HUES64 (cell line): Measurements from ENCODE around the gene HACD2. TPM values are rescaled to one million over a fixed set of nuclear protein-coding genes. Genes with fewer than 3 reads are reported as not detected.

ENCODE experiments used
- H3K27ac ChIP-seq: 2 replicates; pipeline ENCODE4 v1.7.0; 2013; ENCODE audit warnings: low read depth, low read length, inconsistent platforms
- H3K27me3 ChIP-seq: 2 replicates; pipeline ENCODE4 v1.6.1; 2013; ENCODE audit warnings: mild to moderate bottlenecking, low read length; ENCODE audit not compliant: insufficient read depth
- H3K36me3 ChIP-seq: 2 replicates; pipeline ENCODE4 v1.6.1; 2013; ENCODE audit warnings: mild to moderate bottlenecking, low read length; ENCODE audit not compliant: insufficient read depth
- H3K4me1 ChIP-seq: 2 replicates; pipeline ENCODE4 v1.6.1; 2013; ENCODE audit warnings: mild to moderate bottlenecking, low read length, moderate library complexity; ENCODE audit not compliant: insufficient read depth
- H3K4me3 ChIP-seq: 2 replicates; pipeline ENCODE4 v1.5.1; 2013; ENCODE audit warnings: mild to moderate bottlenecking, low read length, moderate library complexity
- H3K9ac ChIP-seq: 2 replicates; pipeline ENCODE4 v1.6.1; 2013; ENCODE audit warnings: mild to moderate bottlenecking, low read depth, low read length
- H3K9me3 ChIP-seq: 2 replicates; pipeline ENCODE4 v1.6.1; 2013; ENCODE audit warnings: low read depth, low read length; ENCODE audit not compliant: insufficient read depth
- WGBS: fragments of 150-250, 120-280 bp; methylation state at CpG from one replicate; pipeline ENCODE4 v1.1.7; 2013; ENCODE audit warnings: missing lambda C conversion rate; 5-methylcytosine and 5-hydroxymethylcytosine counted together
- polyA plus RNA-seq, 2 experiments: library from polyadenylated mRNA; stranded (reverse); fragments of 50-300 nt; gene quantifications; one replicate each; pipeline ENCODE4 v1.2.3, GENCODE V29; 2013

HACD2 gene, protein sequence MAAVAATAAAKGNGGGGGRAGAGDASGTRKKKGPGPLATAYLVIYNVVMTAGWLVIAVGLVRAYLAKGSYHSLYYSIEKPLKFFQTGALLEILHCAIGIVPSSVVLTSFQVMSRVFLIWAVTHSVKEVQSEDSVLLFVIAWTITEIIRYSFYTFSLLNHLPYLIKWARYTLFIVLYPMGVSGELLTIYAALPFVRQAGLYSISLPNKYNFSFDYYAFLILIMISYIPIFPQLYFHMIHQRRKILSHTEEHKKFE
- polyA plus RNA-seq (2013, experiment 1 of 2), result 30.8 TPM
- polyA plus RNA-seq (2013, experiment 2 of 2), result 29.8 TPM

DNA sequence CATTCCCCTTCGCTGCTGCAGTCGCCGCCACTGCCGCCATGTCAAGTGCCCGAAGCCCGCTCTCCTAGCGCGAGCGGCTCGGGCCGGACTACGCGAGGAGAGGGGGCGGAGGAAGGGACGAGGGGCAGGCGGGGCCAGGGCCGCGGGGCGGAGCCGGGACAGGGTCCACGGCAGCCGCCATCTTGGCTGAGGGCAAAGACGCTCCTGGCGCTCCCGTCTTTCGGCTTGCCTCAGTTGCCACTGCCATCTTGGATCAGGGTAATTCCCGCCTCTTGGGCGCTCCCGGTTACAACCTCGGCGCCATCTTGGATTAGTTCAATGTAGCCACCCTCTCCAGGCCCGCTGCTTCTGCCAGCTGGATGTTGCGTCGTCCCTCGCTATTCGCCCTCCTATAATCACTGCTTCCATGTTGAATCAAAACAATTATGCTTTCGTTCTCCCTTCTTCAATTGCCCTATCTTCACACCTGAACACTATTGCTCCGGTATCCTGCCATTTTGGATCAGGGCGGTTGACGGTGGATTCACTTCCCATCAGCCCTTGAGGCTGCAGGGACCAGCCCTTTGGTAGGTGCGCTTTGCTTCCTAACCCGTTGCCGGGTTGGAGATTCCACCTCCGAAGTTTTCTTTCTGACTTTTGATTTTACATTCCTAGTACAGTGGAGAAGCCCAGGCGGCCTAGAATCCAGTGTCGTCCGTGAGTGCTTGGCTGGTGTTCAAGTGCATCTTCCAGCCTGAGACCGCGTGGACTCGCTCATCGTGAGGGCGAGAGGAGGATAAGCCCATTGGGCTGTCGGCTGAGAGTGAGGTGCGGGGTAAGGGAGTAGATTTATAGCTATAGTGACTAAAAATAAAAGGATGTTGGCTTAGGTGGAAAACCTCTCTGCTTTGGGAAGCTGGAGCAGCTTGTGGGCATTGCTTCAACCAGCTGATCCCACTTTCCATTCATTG is at the start of gene HACD2:
Gene HACD2, minus strand, starts transcription at position 66 of the 950 bp plus-strand sequence. Its CDS starts 26 bp downstream, at position 40.
- Histone ChIP-seq H3K27ac (peak within 1 kb of the TSS; percentile 95), H3K27me3 (no peaks in the 10 kb centered on the region), H3K4me3 (peak within 1 kb of the TSS; percentile 88), H3K9me3 (peaks cover 7% of the 10 kb centered on the region; the same call in 1 of the 2 replicates), H3K9ac (peak within 1 kb of the TSS; percentile 98), H3K4me1 (peaks cover 17% of the 10 kb centered on the region), H3K36me3 (peaks cover 21% of the 10 kb centered on the region)
- under 1% methylated on average over 54 of the region's 54 CpGs for WGBS

DNA sequence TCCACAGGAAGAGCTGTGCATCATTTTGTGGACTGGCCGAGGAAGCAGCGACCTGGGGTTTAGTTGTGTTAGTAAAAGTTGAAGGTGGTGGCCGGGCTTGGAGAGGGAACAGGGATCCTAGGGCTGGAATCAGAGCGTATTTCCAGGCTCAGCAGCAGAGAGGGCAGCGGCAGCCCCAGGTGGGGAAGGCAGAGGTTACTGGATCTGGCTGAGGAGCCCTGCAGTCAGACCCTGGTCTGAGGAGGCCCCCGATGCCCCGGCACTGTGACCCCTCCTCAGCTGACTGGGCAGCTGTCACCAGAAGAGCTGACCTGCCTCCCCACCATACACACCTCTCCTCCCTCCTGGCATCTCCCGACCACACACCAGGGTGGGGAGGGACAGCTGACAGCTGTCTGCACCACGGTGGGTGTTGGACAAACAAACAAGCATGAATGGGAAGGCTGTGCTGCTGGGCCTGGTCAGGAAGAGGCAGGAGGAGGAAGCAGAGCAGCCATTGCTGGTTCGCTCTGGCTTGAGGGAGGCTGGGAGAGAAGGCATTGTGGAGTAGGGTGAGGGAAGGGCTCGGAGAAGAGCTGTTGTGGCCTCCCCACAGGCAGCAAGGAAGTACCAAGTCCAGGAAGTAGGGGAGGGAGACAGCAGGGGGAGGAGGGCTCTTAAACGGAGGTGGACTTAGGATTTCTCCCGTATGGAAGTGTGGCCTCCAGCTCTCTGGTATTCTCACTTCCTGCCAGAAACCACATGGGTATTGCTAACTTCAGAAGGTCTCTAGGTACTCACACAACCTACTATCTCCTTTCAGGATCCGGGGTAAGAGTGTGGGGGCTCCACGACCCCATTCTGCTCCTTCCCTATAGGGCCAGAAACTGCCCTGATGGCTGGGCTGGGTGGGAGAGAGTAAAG is 49.5 kb upstream of the HACD2 start:
- no peak overlapping the region for H3K9ac ChIP-seq
- H3K27me3 ChIP-seq, result no peaks in the 10 kb centered on the region
- WGBS, result 79% methylated on average over 15 of the region's 15 CpGs
- H3K4me1 ChIP-seq, result peaks cover 47% of the 10 kb centered on the region
- H3K36me3 ChIP-seq, result no peaks in the 10 kb centered on the region
- no peak overlapping the region for H3K27ac ChIP-seq
- no peaks in the 10 kb centered on the region for H3K9me3 ChIP-seq
- no peak overlapping the region for H3K4me3 ChIP-seq

DNA sequence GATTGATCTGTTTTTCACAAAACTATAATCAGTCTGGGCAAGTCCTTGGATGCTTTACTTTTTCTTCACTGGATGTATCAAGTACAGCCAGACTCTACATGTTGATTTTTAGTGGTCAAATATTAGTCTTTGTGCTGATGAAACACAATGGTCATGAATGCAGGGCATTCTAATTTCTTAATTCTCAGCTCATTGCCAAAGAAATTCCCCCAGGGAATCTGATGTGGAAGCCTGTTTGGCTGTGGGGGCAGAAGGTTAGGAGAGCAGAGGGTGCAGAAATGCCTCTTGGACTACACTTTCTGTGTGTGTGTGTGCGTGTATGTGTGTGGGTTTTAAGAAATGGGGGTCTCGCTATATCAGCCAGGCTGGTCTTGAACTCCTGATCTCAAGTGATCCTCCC is 48.7 kb upstream of the HACD2 start:
- H3K9me3 ChIP-seq, result no peaks in the 10 kb centered on the region
- H3K27me3 ChIP-seq, result no peaks in the 10 kb centered on the region
- peaks cover 47% of the 10 kb centered on the region for H3K4me1 ChIP-seq
- no peak overlapping the region for H3K4me3 ChIP-seq
- H3K9ac ChIP-seq, result no peak overlapping the region
- H3K27ac ChIP-seq, result no peak overlapping the region
- H3K36me3 ChIP-seq, result no peaks in the 10 kb centered on the region
- 78% methylated on average over 2 of the region's 2 CpGs for WGBS

DNA sequence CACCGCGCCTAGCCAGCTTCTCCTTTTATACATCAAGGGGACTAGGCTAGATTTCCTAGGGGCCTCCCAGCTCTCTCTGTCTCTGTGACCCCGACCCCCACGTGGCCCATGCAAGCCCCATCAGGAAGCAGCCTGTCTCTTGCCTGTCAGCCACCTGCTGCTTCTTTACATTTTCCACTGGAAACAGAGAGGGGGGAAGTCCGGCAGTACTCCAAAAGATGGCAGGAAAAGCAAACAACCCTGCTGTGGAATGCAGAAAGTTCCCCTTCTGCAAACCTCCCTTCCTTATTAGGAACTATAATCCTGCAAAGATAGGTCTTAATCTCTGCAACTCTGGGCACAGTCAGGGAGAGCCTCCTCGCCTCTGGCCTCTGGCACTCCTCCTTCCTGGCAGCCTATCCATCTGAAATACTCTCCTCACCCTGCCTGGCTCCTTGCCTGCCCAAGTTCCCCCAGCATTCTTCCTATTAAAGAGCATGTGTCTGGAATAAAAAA is 47.4 kb upstream of the HACD2 start:
- no peaks in the 10 kb centered on the region for H3K9me3 ChIP-seq
- peaks cover 43% of the 10 kb centered on the region for H3K4me1 ChIP-seq
- 37% methylated on average over 6 of the region's 6 CpGs for WGBS
- peak overlapping the region; percentile 88 for H3K27ac ChIP-seq
- H3K4me3 ChIP-seq, result no peak overlapping the region
- no peaks in the 10 kb centered on the region for H3K27me3 ChIP-seq
- no peak overlapping the region; the same call in 1 of the 2 replicates for H3K9ac ChIP-seq
- no peaks in the 10 kb centered on the region for H3K36me3 ChIP-seq

DNA sequence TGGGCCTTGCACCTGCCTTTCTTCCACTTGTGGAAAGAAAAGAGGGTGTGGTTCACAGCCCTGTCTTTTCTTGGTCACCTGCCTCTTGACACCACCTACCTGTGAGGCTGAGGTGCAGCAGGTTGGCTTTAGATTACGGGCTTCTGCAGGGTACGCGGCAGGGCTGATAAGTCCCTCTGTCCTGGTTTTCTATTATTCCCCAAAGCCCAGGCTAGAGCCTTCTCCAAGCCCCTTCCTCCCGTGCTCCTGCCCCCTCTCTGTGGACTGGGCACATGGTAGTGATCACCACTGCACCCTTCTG is 44.8 kb upstream of the HACD2 start:
- Histone ChIP-seq H3K36me3 (no peaks in the 10 kb centered on the region), H3K27ac (no peak overlapping the region), H3K9ac (no peak overlapping the region), H3K4me3 (no peak overlapping the region), H3K9me3 (no peaks in the 10 kb centered on the region), H3K4me1 (peaks cover 18% of the 10 kb centered on the region), H3K27me3 (no peaks in the 10 kb centered on the region)
- WGBS, result 85% methylated on average over 4 of the region's 4 CpGs

DNA sequence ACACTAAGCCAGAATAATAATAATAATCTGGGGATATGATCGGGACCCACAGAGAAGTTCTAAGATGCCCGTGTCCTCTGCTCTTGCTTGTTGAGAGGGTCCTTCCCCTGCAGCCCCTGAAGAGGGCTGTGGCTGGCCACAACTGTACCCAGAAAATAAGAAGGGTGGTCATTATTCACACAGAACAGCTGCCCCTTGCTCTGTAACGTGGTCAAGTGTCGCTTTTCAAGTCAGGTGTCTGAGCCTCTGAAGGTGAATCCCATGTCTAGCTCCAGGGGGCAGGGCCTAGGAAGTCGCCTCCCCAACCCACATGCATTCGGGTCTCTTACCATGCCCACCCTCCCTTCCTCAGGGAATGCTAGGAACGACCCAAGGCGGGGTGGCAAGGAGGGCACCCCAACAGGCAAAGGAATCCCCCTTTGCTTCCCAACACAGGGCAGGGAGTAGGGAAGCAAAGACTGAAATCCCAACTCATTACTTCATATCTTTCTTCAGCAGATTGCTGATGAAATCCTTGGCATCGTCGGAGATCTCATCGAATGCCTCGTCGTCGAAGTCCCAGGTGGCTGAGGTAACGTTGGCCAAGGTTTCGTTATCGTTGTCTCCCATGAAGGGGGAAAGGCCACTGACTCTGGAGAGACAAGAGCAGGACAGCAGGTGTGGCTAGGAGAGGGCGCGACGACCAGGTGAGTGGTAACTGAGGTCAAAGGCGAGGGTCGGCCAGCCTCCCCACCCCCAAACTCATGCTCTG is 44.3 kb upstream of the HACD2 start:
- H3K27ac ChIP-seq, result no peak overlapping the region
- H3K4me1 ChIP-seq, result peaks cover 13% of the 10 kb centered on the region
- no peak overlapping the region for H3K4me3 ChIP-seq
- H3K27me3 ChIP-seq, result no peaks in the 10 kb centered on the region
- H3K36me3 ChIP-seq, result no peaks in the 10 kb centered on the region
- no peaks in the 10 kb centered on the region for H3K9me3 ChIP-seq
- whole genome bisulfite sequencing, result 93% methylated on average over 22 of the region's 22 CpGs
- H3K9ac ChIP-seq, result no peak overlapping the region

DNA sequence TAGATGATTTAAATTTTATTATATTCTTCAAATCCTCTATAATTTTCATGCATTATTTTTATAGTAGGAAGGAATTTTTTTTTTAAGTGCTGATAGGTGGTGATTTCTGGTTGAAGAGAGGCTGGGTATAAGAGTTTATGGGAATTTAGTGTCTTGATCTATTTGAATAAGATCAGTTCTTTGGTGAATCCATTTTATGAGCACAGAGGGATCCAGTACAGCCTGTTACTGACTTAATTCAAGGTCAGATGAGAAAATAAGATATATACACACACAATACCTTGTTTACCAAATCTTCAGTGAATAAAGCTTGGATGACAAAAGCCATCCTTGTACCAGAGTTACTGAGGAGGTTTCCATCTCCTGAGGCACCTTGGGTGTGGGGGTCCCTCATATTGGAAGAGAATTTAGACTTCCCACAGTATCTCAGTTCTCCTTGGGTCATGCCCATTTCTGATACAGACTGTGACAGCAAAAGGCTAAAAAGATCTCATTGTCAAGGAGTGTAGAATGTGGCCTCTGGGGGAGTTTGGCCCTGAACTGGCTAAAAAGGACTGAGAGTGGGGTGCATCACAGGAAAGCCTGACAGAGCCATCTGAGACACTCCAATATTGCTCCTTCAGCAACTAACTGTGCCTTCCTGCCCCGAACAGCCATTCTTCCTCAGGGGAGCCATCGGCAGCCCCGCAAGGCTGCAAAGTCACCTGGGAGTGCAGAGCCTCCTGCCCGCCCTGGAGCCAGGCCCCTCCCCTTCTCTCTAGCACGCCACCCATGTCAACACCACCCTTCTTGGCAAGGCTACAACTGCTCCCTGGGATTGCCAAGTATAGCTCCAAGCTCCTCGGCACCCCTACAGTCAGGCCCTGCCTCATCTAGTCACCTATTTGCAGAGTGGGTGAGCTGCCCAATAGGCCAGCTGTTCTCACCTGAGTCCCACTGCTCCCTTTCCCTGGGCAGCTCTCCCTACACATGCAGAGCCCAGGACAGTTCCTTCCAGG is 43.1 kb upstream of the HACD2 start:
- Histone ChIP-seq H3K27me3 (no peaks in the 10 kb centered on the region), H3K27ac (no peak overlapping the region), H3K4me1 (peaks cover 13% of the 10 kb centered on the region), H3K9ac (no peak overlapping the region), H3K4me3 (no peak overlapping the region), H3K36me3 (no peaks in the 10 kb centered on the region), H3K9me3 (no peaks in the 10 kb centered on the region)
- WGBS, result 90% methylated on average over 6 of the region's 6 CpGs

DNA sequence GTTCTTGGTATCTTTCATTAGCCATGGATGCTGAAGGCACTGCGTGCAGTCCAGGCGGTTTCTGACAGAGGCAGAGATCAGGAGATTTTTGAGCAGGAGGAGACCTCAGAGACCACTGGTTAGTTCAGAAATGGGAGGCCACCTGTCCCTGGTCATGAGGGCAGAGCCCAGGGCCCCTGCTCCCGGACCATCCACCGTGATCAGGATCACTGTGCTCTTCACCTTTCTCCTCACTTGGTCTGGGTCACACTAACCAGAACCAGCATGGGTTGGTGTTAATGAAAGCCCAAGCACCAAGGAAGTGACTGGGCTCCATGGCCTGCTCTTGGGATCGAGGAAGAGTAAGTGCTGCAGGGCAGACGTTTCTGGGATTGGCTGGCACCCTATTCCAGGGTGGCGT is 42.0 kb upstream of the HACD2 start:
- Histone ChIP-seq H3K9ac (no peak overlapping the region), H3K27ac (no peak overlapping the region), H3K9me3 (no peaks in the 10 kb centered on the region), H3K4me1 (peaks cover 5% of the 10 kb centered on the region; the same call in 1 of the 2 replicates), H3K27me3 (no peaks in the 10 kb centered on the region), H3K36me3 (no peaks in the 10 kb centered on the region), H3K4me3 (no peak overlapping the region)
- 91% methylated on average over 7 of the region's 7 CpGs for WGBS

DNA sequence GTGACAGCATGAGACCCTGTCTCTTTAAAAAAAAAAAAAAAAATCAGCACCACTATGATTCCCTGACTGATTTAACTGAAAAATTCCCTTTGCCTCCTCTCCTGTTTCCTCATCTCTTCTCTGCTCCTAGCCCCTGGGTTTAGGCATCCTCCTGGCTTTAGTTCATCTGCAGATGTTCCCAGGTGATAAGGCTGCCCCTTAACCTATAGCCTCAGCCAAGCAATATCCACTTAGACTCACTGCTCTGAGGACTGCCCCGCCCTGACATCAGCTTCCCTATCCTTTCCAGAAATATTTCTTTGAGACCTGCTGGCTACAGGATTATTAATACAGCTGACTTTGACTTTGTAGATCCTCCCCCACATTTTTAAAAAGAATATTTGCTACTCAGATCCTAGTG is 39.4 kb upstream of the HACD2 start:
- 0 out of 2 replicates have a peak, but pooled peaks cover 6% of the 10 kb centered on the region for H3K4me1 ChIP-seq
- no peak overlapping the region for H3K9ac ChIP-seq
- no peaks in the 10 kb centered on the region for H3K36me3 ChIP-seq
- no peak overlapping the region for H3K27ac ChIP-seq
- H3K27me3 ChIP-seq, result no peaks in the 10 kb centered on the region
- H3K4me3 ChIP-seq, result no peak overlapping the region
- H3K9me3 ChIP-seq, result no peaks in the 10 kb centered on the region
- WGBS, result 95% methylated on average over 1 of the region's 1 CpG
